Measurements from ENCODE around the gene MYCT1.
"Not testable (repeated sequence)": the region's sequence is repeated elsewhere in the genome, so short reads cannot be mapped to it uniquely, and the experiment has no call there.

MYCT1 gene

GRCh38 chr6:152697634-152698033, at the start of gene MYCT1:
TSS of gene MYCT1 (plus strand) at chr6:152697897. CDS start at chr6:152697903, 6 bp downstream.
- no peak for DNase-seq (ENCODE audit: low read depth, low spot score)
- peak within 1 kb of the TSS; percentile 40 for H3K27ac ChIP-seq

DNA sequence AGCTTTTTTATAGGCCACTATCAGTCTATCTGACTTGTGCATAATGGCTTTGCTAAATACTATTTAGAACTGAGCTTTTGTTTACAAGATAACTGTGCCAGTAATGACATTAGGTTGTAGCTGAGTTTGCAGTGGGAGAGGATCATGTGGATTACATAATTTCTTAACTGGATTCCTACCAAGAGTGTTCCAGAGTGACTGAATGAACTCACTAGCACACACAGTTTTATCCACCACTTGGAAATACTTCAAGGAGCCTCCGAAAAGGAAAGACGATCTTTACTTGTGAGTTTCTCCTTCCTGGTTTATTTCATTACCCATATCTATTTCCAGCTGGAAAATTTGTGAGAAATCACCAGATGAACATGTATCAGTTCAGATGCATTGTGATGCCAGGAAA, 49.6 kb upstream of the MYCT1 start:
- DNase-seq (ENCODE audit: low read depth, low spot score), result no peak
- no peak overlapping the region for H3K27ac ChIP-seq

DNA sequence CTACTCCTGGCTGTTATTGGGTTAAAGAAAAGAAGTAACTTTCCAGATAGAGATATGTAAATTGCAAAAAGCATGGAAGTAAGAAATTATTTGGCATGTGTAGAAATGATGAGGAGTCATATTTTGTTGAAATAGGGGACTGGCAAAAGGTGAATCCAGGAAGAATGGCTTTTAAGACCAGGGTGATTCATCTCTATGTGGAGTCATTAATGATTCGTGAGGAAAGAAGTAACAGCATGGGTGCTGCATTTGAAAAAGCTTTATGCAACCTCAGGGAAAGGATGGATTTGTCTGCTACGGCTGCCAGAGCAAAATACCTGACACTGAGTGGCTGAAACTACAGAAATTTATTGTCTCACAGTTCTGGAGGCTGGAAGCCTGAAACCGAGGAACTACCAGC, 45.7 kb upstream of the MYCT1 start:
- H3K27ac ChIP-seq, result no peak overlapping the region
- DNase-seq (ENCODE audit: low read depth, low spot score), result no peak

- no peak for DNase-seq (ENCODE audit: low read depth, low spot score)
- H3K27ac ChIP-seq, result no peak overlapping the region
Observed at GRCh38 chr6:152661776-152662175, 35.9 kb upstream of the MYCT1 start.

DNA sequence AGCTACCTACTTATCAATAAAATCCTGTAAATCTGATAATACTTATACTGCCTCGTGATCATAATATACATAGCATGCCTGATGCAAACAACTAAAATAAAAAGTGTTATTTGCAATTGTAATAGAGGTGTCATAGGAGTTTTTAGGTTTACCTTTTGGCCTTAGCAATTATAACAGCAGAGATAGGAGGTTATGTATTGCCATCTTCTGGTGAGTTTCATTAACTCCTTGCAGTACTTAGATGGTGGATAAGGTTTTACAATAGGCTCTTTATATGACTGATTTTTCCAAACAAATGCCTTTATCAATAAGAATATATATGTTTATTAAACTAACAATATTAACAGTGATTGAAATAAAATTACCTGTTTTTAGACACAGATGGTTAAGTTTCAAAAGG, 27.8 kb upstream of the MYCT1 start:
- no peak for DNase-seq (ENCODE audit: low read depth, low spot score)

GRCh38 chr6:152671171-152671570, 26.5 kb upstream of the MYCT1 start:
- H3K27ac ChIP-seq, result no peak overlapping the region
- DNase-seq (ENCODE audit: low read depth, low spot score), result no peak

More for the DNA sequence above, 27.8 kb upstream of the MYCT1 start:
- no peak overlapping the region for H3K27ac ChIP-seq

DNA sequence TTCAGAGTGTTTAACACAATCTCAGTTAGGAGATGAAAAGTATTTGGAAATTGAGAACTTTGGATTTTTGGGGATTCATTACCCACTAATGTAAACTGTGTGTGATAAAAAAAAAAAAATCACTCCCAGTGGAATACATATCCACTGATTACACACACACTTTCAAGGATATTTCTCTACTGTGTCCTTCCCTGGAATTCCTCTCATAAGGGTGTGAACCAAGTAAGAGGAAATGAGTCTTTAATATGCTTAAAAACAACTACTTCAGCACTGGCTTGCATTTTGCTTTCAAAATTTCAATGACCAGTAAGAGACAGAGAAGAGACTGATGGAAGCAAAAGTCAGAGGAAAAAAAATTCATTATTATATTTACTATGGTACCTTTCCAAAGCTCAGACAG, 24.5 kb upstream of the MYCT1 start:
- DNase-seq (ENCODE audit: low read depth, low spot score), result no peak

DNA sequence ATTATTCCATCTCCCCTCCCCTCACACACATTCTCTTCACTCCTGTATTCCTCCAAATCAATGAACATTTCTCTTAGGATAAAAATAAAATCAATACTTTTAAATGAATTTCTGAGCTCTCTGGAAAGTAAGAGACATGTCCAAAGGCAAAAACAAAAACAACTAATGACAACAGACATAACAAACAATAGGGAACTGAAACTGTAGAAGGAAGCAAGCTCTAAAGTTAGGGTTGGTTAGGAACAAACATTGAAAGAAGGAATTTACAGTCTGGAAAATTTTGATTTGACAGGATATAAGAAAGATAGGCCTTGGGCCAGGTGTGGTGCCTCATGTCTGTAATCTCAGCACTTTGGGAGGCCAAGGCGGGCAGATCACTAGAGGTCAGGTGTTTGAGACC, 17.5 kb upstream of the MYCT1 start:
- no peak for DNase-seq (ENCODE audit: low read depth, low spot score)
- no peak overlapping the region for H3K27ac ChIP-seq

More for the DNA sequence above, 24.5 kb upstream of the MYCT1 start:
- H3K27ac ChIP-seq, result no peak overlapping the region

GRCh38 chr6:152680879-152681517, 16.7 kb upstream of the MYCT1 start:
- no peak overlapping the region for H3K27ac ChIP-seq
- DNase-seq (ENCODE audit: low read depth, low spot score), result no peak

DNA sequence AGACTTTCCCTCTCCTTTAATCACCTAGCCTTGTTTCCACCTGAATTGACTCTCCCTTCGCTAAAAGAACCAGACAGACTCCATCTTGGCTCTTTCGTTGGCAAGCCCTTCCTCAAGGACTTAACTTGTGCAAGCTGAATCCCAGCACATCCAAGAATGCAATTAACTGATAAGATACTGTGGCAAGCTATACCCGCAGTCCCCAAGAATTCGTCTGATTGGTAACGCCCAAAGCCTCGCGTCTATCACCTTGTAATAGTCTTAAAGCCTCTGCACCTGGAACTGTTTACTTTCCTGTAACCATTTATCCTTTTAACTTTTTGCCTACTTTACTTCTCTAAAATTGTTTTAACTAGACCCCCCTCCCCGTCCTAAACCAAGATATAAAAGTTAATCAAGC, 15.6 kb upstream of the MYCT1 start:
- H3K27ac ChIP-seq, result no peak overlapping the region
- DNase-seq (ENCODE audit: low read depth, low spot score), result no peak

- not testable (repeated sequence) for DNase-seq (ENCODE audit: low read depth, low spot score)
Observed at GRCh38 chr6:152682935-152683334, 14.8 kb upstream of the MYCT1 start.

GRCh38 chr6:152685819-152686218, 11.9 kb upstream of the MYCT1 start:
- DNase-seq (ENCODE audit: low read depth, low spot score), result no peak
- no peak overlapping the region for H3K27ac ChIP-seq

More at GRCh38 chr6:152682935-152683334, 14.8 kb upstream of the MYCT1 start:
- not testable (repeated sequence) for H3K27ac ChIP-seq

DNA sequence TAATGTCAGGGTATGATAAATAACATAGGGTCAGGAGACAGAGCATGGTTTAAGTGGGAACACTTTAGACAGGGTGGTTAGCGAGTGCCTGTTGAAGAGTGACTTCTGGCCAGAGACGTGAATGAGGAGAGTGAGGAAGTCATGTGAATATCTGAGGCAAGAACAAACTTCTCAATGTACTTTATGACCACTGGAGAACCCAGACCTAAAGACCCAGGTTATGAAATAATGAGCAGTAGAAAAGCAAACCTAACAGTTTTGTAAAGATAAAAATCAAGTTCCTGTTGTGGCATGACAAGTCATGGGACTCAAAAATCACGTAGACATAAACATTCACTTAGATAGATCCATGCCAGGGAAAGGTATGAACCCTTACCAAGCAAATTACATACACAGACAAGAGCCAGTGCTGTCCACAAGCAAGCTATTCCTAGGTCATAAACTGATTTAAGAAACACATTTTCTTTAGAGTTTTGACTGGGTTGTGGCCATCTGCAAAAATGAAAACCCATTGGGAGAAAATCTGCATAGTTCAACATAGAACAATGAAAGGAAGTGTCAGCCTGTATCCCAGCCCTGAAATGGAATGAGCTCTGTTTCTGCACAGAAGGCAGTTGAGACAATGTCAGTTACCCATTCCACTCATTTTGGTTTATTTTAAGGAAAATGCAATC, 2.2 kb upstream of the MYCT1 start:
- H3K27ac ChIP-seq, result peak overlapping the region; percentile 40
- no peak for DNase-seq (ENCODE audit: low read depth, low spot score)

- peak; percentile 63 for DNase-seq (ENCODE audit: low read depth, low spot score)
- peak overlapping the region; percentile 40 for H3K27ac ChIP-seq
Observed at GRCh38 chr6:152696522-152696921, 1.2 kb upstream of the MYCT1 start.

DNA sequence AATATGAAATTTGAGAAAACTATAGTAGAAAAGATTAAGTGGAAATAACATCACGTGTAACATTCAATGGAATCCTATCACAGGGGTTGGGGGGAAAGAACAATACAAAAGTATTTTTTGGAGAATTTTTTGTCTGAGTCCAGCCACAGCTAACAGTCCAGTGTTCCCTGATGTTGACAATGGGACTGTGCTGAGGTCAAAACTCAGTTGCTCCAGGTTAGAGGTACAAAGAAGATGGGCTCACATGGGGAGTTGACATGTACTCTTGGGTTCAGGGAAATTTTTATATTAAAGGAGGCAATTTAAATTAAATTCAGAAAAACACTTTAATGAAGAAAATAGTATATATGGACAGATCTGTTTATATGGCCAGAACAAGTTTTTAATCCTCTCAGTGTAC, 995 bp downstream of the MYCT1 start:
- no peak overlapping the region for H3K27ac ChIP-seq
- no peak for DNase-seq (ENCODE audit: low read depth, low spot score)

DNA sequence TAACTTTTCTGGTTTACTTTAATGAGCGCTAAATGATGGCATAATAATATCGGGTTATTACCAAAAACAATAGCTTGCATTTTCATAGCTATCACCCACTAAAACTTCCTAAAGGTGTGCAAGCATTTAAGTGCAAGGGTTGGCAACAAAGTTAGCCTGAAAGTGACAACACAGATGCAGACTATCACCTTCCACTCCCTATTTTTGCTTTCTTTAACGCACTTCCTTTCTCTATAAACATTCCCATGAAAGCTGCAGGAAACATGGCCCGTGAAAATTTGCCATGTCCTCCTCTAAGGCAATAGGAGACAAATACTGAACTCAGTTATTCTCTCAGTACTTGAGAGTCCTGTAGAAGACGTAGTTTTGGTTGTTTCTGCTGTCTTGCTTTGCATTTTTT, 2.7 kb downstream of the MYCT1 start:
- no peak for DNase-seq (ENCODE audit: low read depth, low spot score)
- H3K27ac ChIP-seq, result no peak overlapping the region

GRCh38 chr6:152701081-152701862, 3.6 kb downstream of the MYCT1 start:
- H3K27ac ChIP-seq, result no peak overlapping the region
- DNase-seq (ENCODE audit: low read depth, low spot score), result no peak

- no peak for DNase-seq (ENCODE audit: low read depth, low spot score)
- no peak overlapping the region for H3K27ac ChIP-seq
Observed at GRCh38 chr6:152701863-152702401, 4.2 kb downstream of the MYCT1 start.

GRCh38 chr6:152703750-152704149, 6.1 kb downstream of the MYCT1 start:
- DNase-seq (ENCODE audit: low read depth, low spot score); H3K27ac ChIP-seq: not testable (repeated sequence)

- DNase-seq (ENCODE audit: low read depth, low spot score), result no peak
- no peak overlapping the region for H3K27ac ChIP-seq
Observed at GRCh38 chr6:152705327-152705726, 7.6 kb downstream of the MYCT1 start.

GRCh38 chr6:152716322-152716721, 18.6 kb downstream of the MYCT1 start:
- DNase-seq (ENCODE audit: low read depth, low spot score), result no peak
- no peak overlapping the region for H3K27ac ChIP-seq

Data from epithelial cell of prostate (primary cell).